IMR-90 (cell line): ENCODE data around the gene CPSF2. TPM values are rescaled to one million over a fixed set of nuclear protein-coding genes. Genes with fewer than 3 reads are reported as not detected.
A peak's percentile ranks its signal among the peaks of the same experiment; 100 is the strongest.

Experiments used
- ATAC-seq: fragments of 200-7000 bp; cut with Tn5 transposase; 2 replicates; pipeline ENCODE4 v1.9.1; 2020; ENCODE audit warnings: low read depth, mild to moderate bottlenecking, moderate library complexity
- BruUV-seq: library from RNA; stranded (reverse); fragments of 400-500 nt; replicated peaks from 2 replicates; lab custom pipeline; 2021; lab: Mats Ljungman, UMichigan
- CTCF ChIA-PET: fragments of 300-600 bp; formaldehyde crosslinking; extraction: SDS; loops from one replicate; lab custom pipeline; 2021; ENCODE audit warnings: antibody characterized with exemption; lab: Yijun Ruan, JAX
- POLR2A ChIA-PET: fragments of 300-600 bp; sonication (Branson Sonifier 250); formaldehyde crosslinking; loops from one replicate; lab custom pipeline; 2022; ENCODE audit warnings: antibody characterized with exemption; ENCODE audit not compliant: unreplicated experiment; lab: Charles Lee
- DNase-seq: peaks from one replicate; pipeline ENCODE4 v3.0.0; 2013
- H2AFZ ChIP-seq: replicated peaks from 2 replicates; pipeline ENCODE3; 2013; ENCODE audit warnings: low read length, mild to moderate bottlenecking; ENCODE audit not compliant: poor library complexity
- H2AK5ac ChIP-seq: 2 replicates; pipeline ENCODE4 v1.6.1; 2013; ENCODE audit warnings: low read depth, low read length, inconsistent platforms
- H2AK9ac ChIP-seq: replicated peaks from 2 replicates; pipeline ENCODE3; 2013; ENCODE audit warnings: mild to moderate bottlenecking, low read depth, low read length, moderate library complexity; ENCODE audit not compliant: poor library complexity
- H2BK120ac ChIP-seq: 2 replicates; pipeline ENCODE4 v1.6.1; 2013; ENCODE audit warnings: low read depth, low read length, inconsistent platforms
- H2BK15ac ChIP-seq: 3 replicates; pipeline ENCODE4 v1.6.1; 2013; ENCODE audit warnings: low read depth, low read length, inconsistent platforms
- H2BK20ac ChIP-seq: 2 replicates; pipeline ENCODE4 v1.6.1; 2013; ENCODE audit warnings: low read depth, mild to moderate bottlenecking, inconsistent platforms, low read length, moderate library complexity
- H2BK5ac ChIP-seq: 2 replicates; pipeline ENCODE4 v1.6.1; 2013; ENCODE audit warnings: mild to moderate bottlenecking, low read depth, low read length, inconsistent platforms; ENCODE audit not compliant: poor library complexity, severe bottlenecking
- H3K14ac ChIP-seq: replicated peaks from 2 replicates; pipeline ENCODE4 v1.6.1; 2013; ENCODE audit warnings: low read depth, low read length, inconsistent platforms
- H3K18ac ChIP-seq: 2 replicates; pipeline ENCODE4 v1.6.1; 2013; ENCODE audit warnings: low read depth, low read length, control low read depth
- H3K23ac ChIP-seq: 2 replicates; pipeline ENCODE4 v1.6.1; 2013; ENCODE audit warnings: low read depth, low read length, inconsistent platforms
- H3K27ac ChIP-seq: 2 replicates; pipeline ENCODE4 v1.5.1; 2013; ENCODE audit warnings: mild to moderate bottlenecking, control low read depth, low read length; ENCODE audit not compliant: insufficient read depth
- H3K27me3 ChIP-seq: 2 replicates; pipeline ENCODE4 v1.6.1; 2013; ENCODE audit warnings: low read length; ENCODE audit not compliant: control insufficient read depth, insufficient read depth
- H3K36me3 ChIP-seq: 2 replicates; pipeline ENCODE4 v1.6.1; 2013; ENCODE audit warnings: low read length, mixed read lengths; ENCODE audit not compliant: control insufficient read depth, insufficient read depth
- H3K4ac ChIP-seq: 2 replicates; pipeline ENCODE4 v1.6.1; 2013; ENCODE audit warnings: low read depth, low read length, inconsistent platforms
- H3K4me1 ChIP-seq: 2 replicates; pipeline ENCODE4 v1.6.1; 2013; ENCODE audit warnings: low read length, mixed read lengths; ENCODE audit not compliant: control insufficient read depth, insufficient read depth
- H3K4me2 ChIP-seq: 2 replicates; pipeline ENCODE4 v1.6.1; 2013; ENCODE audit warnings: low read depth, mild to moderate bottlenecking, control low read depth, low read length, moderate library complexity
- H3K4me3 ChIP-seq: 2 replicates; pipeline ENCODE4 v1.5.1; 2013; ENCODE audit warnings: low read depth, mild to moderate bottlenecking, control low read depth, low read length, moderate library complexity; ENCODE audit not compliant: insufficient read depth
- H3K56ac ChIP-seq: 2 replicates; pipeline ENCODE4 v1.6.1; 2013; ENCODE audit warnings: low read length, inconsistent platforms; ENCODE audit not compliant: insufficient read depth; ENCODE audit errors: extremely low read depth
- H3K79me1 ChIP-seq, 2 experiments: 2 replicates each; pipeline ENCODE4 v1.6.1; 2013; ENCODE audit warnings: low read length in 2 of 2, inconsistent platforms in 1 of 2, low read depth in 1 of 2
- H3K9ac ChIP-seq: 2 replicates; pipeline ENCODE4 v1.6.1; 2013; ENCODE audit warnings: low read depth, low read length, control low read depth
- H3K9me1 ChIP-seq: 2 replicates; pipeline ENCODE4 v1.6.1; 2013; ENCODE audit warnings: low read length, inconsistent platforms; ENCODE audit not compliant: insufficient read depth
- H3K9me3 ChIP-seq: 2 replicates; pipeline ENCODE4 v1.6.1; 2013; ENCODE audit warnings: low read length; ENCODE audit not compliant: control insufficient read depth, insufficient read depth
- H4K20me1 ChIP-seq: 2 replicates; pipeline ENCODE4 v1.6.1; 2013; ENCODE audit warnings: low read length, inconsistent platforms; ENCODE audit not compliant: insufficient read depth
- H4K5ac ChIP-seq: 2 replicates; pipeline ENCODE4 v1.6.1; 2013; ENCODE audit warnings: mild to moderate bottlenecking, low read depth, low read length, control low read depth
- H4K8ac ChIP-seq, 2 experiments: 2 replicates each; pipeline ENCODE4 v1.6.1; 2013; ENCODE audit warnings: low read depth in 2 of 2, low read length in 2 of 2, control low read depth in 1 of 2, inconsistent platforms in 1 of 2
- H4K91ac ChIP-seq: 2 replicates; pipeline ENCODE4 v1.6.1; 2013; ENCODE audit warnings: low read depth, low read length, inconsistent platforms; ENCODE audit not compliant: insufficient read depth
- BHLHE40 ChIP-seq: fragments of 150-350 bp; IDR thresholded peaks from 2 replicates; pipeline ENCODE4 v1.6.1; 2016; ENCODE audit warnings: mild to moderate bottlenecking, low read depth, low read length
- CEBPB ChIP-seq: IDR thresholded peaks from 2 replicates; pipeline ENCODE4 v1.6.1; 2012; ENCODE audit warnings: low read depth, low read length, improper control_type of control experiment
- CHD1 ChIP-seq: IDR thresholded peaks from 2 replicates; pipeline ENCODE4 v1.6.1; 2012; ENCODE audit warnings: low read depth, low read length, improper control_type of control experiment
- ELK1 ChIP-seq: fragments of 150-350 bp; IDR thresholded peaks from 2 replicates; pipeline ENCODE4 v1.6.1; 2016; ENCODE audit warnings: low read depth, mild to moderate bottlenecking, low read length, moderate library complexity, borderline replicate concordance
- FOS ChIP-seq: fragments of 150-350 bp; IDR thresholded peaks from 2 replicates; pipeline ENCODE4 v1.6.1; 2016; ENCODE audit warnings: low read depth, low read length
- MAFK ChIP-seq: IDR thresholded peaks from 2 replicates; pipeline ENCODE4 v1.6.1; 2012; ENCODE audit warnings: low read depth, low read length, improper control_type of control experiment
- MAZ ChIP-seq: IDR thresholded peaks from 2 replicates; pipeline ENCODE4 v1.6.1; 2012; ENCODE audit warnings: low read depth, mild to moderate bottlenecking, low read length, improper control_type of control experiment, moderate library complexity, borderline replicate concordance
- MXI1 ChIP-seq: IDR thresholded peaks from 2 replicates; pipeline ENCODE4 v1.6.1; 2012; ENCODE audit warnings: low read depth, mild to moderate bottlenecking, low read length, moderate library complexity, borderline replicate concordance
- NFE2L2 ChIP-seq: fragments of 150-350 bp; IDR thresholded peaks from 2 replicates; pipeline ENCODE4 v1.6.1; 2016; ENCODE audit warnings: low read depth, mild to moderate bottlenecking, low read length
- POLR2A ChIP-seq: IDR thresholded peaks from 2 replicates; pipeline ENCODE4 v1.6.1; 2012; ENCODE audit warnings: mild to moderate bottlenecking, low read depth, low read length
- RAD21 ChIP-seq: IDR thresholded peaks from 2 replicates; pipeline ENCODE4 v1.6.1; 2012; ENCODE audit warnings: low read length, improper control_type of control experiment
- RCOR1 ChIP-seq: IDR thresholded peaks from 2 replicates; pipeline ENCODE4 v1.6.1; 2012; ENCODE audit warnings: mild to moderate bottlenecking, low read length, improper control_type of control experiment; ENCODE audit not compliant: insufficient replicate concordance
- RFX5 ChIP-seq: IDR thresholded peaks from 2 replicates; pipeline ENCODE4 v1.8.0; 2012; ENCODE audit warnings: low read depth, mild to moderate bottlenecking, low read length, moderate library complexity
- SMC3 ChIP-seq: fragments of 150-350 bp; IDR thresholded peaks from 2 replicates; pipeline ENCODE4 v1.6.1; 2016; ENCODE audit warnings: low read depth, mild to moderate bottlenecking, antibody characterized with exemption, low read length, moderate library complexity
- USF2 ChIP-seq: fragments of 150-350 bp; IDR thresholded peaks from 2 replicates; pipeline ENCODE4 v1.6.1; 2017; ENCODE audit warnings: mild to moderate bottlenecking, antibody characterized with exemption, low read length, low read depth
- WGBS, 2 experiments: methylation state at CpG; one replicate each; pipeline versions ENCODE4 v1.1.5 to v1.1.7; 2013; ENCODE audit warnings: missing lambda C conversion rate in 2 of 2; ENCODE audit not compliant: insufficient read length in 1 of 2; ENCODE audit errors: extremely low coverage in 2 of 2; 5-methylcytosine and 5-hydroxymethylcytosine counted together
- dilution Hi-C: fragments of 300-500 bp; cut with HindIII; formaldehyde crosslinking; loops from one replicate; pipeline ENCODE4 v1.14.3; 2018; ENCODE audit warnings: low sequenced_read_pairs; ENCODE audit not compliant: unreplicated experiment
- in situ Hi-C: fragments of 300-500 bp; cut with MboI; formaldehyde crosslinking; loops from 3 replicates; pipeline ENCODE4 v1.14.3; 2019; ENCODE audit warnings: low sequenced_read_pairs, inconsistent platforms, mixed read lengths
- intact Hi-C: fragments of 100-400 bp; cut with micrococcal nuclease; formaldehyde crosslinking; loops from 2 replicates; pipeline ENCODE4 v1.10.0; 2022
- polyA plus RNA-seq, 3 experiments: library from polyadenylated mRNA; depleted of rRNA; stranded (reverse); fragments of >200 nt; gene quantifications; 2 replicates each; pipeline ENCODE4 v1.2.3, GENCODE V29; 2012; ENCODE audit warnings: low replicate concordance in 1 of 3
- total RNA-seq: library from RNA; depleted of rRNA; stranded (reverse); fragments of >200 nt; gene quantifications from 2 replicates; pipeline ENCODE4 v1.2.3, GENCODE V29; 2012
- TF ChIP-seq, protein P1 (sequence below): conservative IDR thresholded peaks from 2 replicates; pipeline ENCODE4 v1.5.1; 2012; ENCODE audit warnings: mild to moderate bottlenecking, low read depth, low read length, improper control_type of control experiment

The CPSF2 gene
- total and polyA plus RNA-seq, 2 of the 4 experiments (the other 2 are of a cell fraction), result 18.5 to 30.6 TPM

GRCh38 chr14:92207928-92208265 lies 86.1 kb downstream of the CPSF2 start:
- CTCF ChIA-PET, result interaction anchor here (0.6 kb wide), 1 partner anchor 10 kb away, joined by 3 read pairs; no protein-coding TSS in a partner anchor
- no peak overlapping the region for H3K18ac ChIP-seq
- dilution Hi-C loops (no loop called here), intact Hi-C loops (no loop called here), in situ Hi-C loops (no loop called here)
- H3K23ac ChIP-seq, result no peak overlapping the region
- peak overlapping the region; percentile 78 for H2AK9ac ChIP-seq
- POLR2A ChIA-PET, result no interaction called here
- H3K4me3 ChIP-seq, result no peak overlapping the region
- no peaks in the 10 kb centered on the region for H3K4me1 ChIP-seq
- no peak overlapping the region for H4K8ac ChIP-seq
- H3K9me3 ChIP-seq, result no peaks in the 10 kb centered on the region
- peaks cover 9% of the 10 kb centered on the region for H3K27me3 ChIP-seq
- TF ChIP-seq USF2 (no peak), POLR2A (no peak), ELK1 (no peak), CEBPB (no peak), RCOR1 (no peak), NFE2L2 (no peak), CHD1 (no peak), BHLHE40 (no peak), MXI1 (no peak), MAZ (no peak), FOS (no peak), MAFK (no peak), RFX5 (no peak), SMC3 (no peak), RAD21 (no peak)
- TF ChIP-seq, protein P1, sequence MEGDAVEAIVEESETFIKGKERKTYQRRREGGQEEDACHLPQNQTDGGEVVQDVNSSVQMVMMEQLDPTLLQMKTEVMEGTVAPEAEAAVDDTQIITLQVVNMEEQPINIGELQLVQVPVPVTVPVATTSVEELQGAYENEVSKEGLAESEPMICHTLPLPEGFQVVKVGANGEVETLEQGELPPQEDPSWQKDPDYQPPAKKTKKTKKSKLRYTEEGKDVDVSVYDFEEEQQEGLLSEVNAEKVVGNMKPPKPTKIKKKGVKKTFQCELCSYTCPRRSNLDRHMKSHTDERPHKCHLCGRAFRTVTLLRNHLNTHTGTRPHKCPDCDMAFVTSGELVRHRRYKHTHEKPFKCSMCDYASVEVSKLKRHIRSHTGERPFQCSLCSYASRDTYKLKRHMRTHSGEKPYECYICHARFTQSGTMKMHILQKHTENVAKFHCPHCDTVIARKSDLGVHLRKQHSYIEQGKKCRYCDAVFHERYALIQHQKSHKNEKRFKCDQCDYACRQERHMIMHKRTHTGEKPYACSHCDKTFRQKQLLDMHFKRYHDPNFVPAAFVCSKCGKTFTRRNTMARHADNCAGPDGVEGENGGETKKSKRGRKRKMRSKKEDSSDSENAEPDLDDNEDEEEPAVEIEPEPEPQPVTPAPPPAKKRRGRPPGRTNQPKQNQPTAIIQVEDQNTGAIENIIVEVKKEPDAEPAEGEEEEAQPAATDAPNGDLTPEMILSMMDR, result no peak
- H4K91ac ChIP-seq, result no peak overlapping the region
- no peak overlapping the region for H2AK5ac ChIP-seq
- H4K20me1 ChIP-seq, result no peaks in the 10 kb centered on the region
- no peak for ATAC-seq
- no peak overlapping the region for H4K5ac ChIP-seq
- no peak overlapping the region for H2BK20ac ChIP-seq
- no peak overlapping the region for H2BK5ac ChIP-seq
- no peaks in the 10 kb centered on the region for H3K36me3 ChIP-seq
- H3K4me2 ChIP-seq, result no peak overlapping the region
- no peak overlapping the region for H3K14ac ChIP-seq
- no peak overlapping the region for H2BK15ac ChIP-seq
- H3K9ac ChIP-seq, result no peak overlapping the region
- H2BK120ac ChIP-seq, result no peak overlapping the region
- no peaks in the 10 kb centered on the region for H3K9me1 ChIP-seq
- no peaks in the 10 kb centered on the region for H3K79me1 ChIP-seq
- H3K4ac ChIP-seq, result no peak overlapping the region
- no peak for DNase-seq
- H2AFZ ChIP-seq, result no peak overlapping the region
- H3K27ac ChIP-seq, result no peak overlapping the region
- no peak overlapping the region for H3K56ac ChIP-seq
- BruUV-seq, result no TSS peak
- WGBS, 2 experiments, result 89% methylated on average over 1 of the region's 6 CpGs; no CpG with 5 or more reads in 1 of the 2 experiments
